GM21360 (cell line): ENCODE results near the gene ATP6V1G1.
A peak's percentile ranks its signal among the peaks of the same experiment; 100 is the strongest.

Experiments used
- ATAC-seq: cut with Tn5 transposase; IDR thresholded peaks from one replicate; pipeline ENCODE4 v1.9.1; 2021; ENCODE audit warnings: mild to moderate bottlenecking, moderate library complexity; ENCODE audit not compliant: unreplicated experiment

ATP6V1G1 gene, protein sequence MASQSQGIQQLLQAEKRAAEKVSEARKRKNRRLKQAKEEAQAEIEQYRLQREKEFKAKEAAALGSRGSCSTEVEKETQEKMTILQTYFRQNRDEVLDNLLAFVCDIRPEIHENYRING

DNA sequence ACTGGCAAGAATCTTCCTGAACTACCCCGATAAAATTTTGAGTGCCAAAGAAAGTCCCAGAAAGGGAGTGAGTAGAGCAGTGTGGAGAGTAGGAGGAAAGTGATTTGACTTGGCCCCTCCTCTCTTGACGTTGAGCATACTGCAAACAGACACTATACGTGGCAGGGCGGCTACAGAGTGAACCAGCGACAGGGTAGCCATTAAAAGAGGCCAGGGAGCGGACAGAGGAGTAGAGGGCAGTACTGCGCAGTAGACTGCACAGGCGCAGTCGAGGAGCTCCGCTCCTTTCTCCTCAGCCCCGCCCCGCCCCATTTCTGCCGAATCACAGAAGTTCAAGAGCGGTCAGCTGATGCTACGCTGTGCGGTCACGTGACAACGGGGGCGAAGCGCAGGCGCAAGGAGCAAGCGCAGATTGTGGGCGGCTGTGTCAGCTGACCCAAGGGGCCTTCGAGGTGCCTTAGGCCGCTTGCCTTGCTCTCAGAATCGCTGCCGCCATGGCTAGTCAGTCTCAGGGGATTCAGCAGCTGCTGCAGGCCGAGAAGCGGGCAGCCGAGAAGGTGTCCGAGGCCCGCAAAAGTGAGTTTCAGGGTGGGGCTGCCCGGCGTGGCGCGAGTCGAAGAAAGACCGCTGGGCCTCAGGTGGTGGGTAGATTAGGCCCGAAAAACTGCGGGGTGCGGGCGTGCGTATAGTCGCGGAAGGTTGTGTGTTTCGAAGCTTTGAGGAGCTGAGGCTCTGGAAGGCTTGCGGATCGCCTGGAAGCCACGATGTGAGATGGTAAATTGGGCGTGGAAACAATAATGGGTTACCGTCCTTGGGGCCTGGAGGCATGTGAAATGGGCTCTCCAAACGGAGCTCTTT lies at the start of gene ATP6V1G1:
Gene ATP6V1G1 (plus strand): TSS at position 425 of the 858 bp plus-strand sequence. CDS start 70 bp downstream, at position 495.
- peak; percentile 95 for ATAC-seq

DNA sequence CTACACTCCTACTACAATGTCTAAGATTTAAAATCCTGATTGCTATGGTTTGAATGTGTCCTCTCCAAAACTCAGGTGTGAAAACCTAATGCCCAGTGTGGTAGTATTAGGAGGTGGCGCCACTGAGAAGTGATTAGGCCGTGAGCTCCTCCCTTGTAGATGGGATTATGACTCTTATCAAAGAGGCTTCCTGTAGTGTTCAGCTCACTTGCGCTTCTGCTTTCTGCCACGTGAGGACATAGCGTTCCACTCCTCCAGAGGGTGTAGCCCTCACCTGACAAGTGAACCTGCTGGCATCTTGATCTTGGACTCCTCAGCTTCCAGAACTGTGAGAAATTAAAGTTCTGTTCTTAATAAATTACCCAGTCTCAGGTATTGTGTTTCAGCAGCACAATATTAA lies 49.3 kb upstream of the ATP6V1G1 start:
- ATAC-seq, result peak; percentile 79

DNA sequence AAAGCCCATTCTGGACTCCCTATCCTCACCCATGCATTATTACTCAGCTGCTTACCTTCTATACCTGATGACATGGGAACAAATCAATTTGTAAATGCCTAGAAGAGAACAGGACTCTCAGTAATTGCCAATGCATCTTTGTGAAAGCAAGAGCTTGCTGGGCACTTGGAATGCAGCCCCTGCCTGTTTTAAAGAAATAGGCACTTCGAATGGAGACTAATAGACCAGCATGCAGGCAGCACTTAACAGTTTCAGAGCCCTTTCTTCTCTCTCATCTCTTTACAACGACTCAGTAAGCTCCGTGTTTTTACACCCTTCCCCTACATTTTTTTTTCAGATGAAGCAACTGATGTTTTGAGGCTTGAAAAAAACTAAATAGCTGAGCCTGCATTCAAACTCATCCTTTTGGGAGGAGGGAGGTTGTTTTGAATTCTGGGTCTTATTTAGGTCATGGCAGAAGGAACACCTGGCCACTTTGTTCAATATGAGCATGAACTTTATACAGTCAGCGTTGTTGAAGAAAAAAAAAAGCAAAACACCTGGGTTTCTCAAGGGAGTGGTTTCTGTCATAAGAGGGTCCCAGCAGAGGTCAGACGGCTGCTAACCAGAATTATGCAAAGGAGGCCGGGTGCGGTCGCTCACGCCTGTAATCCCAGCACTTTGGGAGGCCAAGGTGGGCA lies 47.7 kb upstream of the ATP6V1G1 start:
- ATAC-seq, result no peak

- ATAC-seq, result no peak
Measured at GRCh38 chr9:114545055-114545454, 42.5 kb upstream of the ATP6V1G1 start.

- ATAC-seq, result no peak
Measured at GRCh38 chr9:114546851-114547250, 40.7 kb upstream of the ATP6V1G1 start.

DNA sequence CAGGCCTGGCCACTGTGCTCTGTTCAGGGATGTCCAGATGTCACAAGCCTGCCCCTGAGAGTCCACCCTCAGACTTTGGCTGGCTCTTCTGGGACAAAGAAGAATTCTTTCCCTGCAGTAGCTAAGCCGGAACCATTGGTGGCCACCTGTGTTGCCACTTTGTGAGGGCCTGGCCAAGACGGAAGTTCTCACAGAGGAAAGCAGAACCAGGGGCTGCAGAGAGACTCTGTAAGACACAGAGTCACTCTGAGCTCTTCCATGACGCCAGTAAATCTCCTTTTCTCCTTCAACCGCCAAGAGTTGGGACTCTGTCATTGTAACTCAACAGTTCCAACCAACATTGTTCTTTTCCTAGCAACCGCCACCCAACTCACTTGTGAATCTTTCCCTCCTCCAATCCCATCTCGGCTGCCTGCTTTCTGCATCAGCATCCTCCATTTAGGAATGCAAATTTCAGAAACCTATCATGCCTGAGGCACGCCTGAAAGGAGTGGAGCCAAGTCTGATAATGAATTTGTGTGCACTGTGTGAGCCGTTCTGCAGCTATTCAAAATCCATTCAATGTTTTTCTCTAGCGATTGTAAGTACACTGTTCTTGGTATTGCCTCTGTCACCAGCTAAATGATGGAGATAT lies 37.8 kb upstream of the ATP6V1G1 start:
- no peak for ATAC-seq

GRCh38 chr9:114551750-114552685 lies 35.6 kb upstream of the ATP6V1G1 start:
- no peak for ATAC-seq

GRCh38 chr9:114552706-114553105 lies 34.9 kb upstream of the ATP6V1G1 start:
- ATAC-seq, result no peak

- no peak for ATAC-seq
Measured at GRCh38 chr9:114553202-114553601, 34.4 kb upstream of the ATP6V1G1 start.

DNA sequence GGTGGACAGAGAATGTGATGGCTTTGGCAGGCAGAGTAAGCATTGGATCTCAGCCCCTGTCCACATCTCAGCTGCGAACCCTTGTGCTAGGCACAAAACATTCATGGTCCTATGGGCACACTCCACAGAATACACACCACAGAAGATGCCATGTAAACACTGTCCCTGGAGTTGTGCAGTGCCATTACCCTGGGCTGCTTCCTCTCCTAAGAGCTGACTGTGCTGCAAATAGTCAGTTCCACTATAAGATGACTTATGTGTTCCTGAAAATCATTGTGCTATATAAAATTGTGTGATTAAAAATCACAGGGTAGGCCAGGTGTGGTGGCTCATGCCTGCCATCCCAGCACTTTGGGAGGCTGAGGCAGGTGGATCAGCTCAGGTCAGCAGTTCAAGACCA lies 31.9 kb upstream of the ATP6V1G1 start:
- no peak for ATAC-seq

GRCh38 chr9:114558027-114558675 lies 29.4 kb upstream of the ATP6V1G1 start:
- no peak for ATAC-seq

GRCh38 chr9:114559830-114560513 lies 27.6 kb upstream of the ATP6V1G1 start:
- no peak for ATAC-seq

- ATAC-seq, result no peak
Measured at GRCh38 chr9:114560956-114561355, 26.6 kb upstream of the ATP6V1G1 start.

GRCh38 chr9:114561771-114562170 lies 25.8 kb upstream of the ATP6V1G1 start:
- no peak for ATAC-seq

GRCh38 chr9:114565204-114565603 lies 22.4 kb upstream of the ATP6V1G1 start:
- ATAC-seq, result no peak

DNA sequence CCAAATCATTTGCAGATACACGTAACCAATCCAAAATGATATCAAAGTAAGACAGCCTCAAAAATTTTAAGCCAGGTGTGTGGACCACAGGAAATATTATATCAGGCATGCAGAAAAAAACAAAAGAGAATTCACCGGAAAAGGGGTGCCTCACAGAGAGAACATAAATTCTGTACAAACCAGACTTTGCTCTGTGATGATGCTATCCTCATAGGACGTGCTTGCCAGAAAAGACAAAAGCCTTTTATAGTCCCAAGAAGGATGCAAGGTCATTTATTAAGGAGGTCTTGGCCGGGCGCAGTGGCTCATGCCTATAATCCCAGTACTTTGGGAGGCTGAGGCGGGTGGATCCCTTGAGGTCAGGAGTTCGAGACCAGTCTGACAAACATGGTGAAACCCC lies 16.8 kb upstream of the ATP6V1G1 start:
- no peak for ATAC-seq

DNA sequence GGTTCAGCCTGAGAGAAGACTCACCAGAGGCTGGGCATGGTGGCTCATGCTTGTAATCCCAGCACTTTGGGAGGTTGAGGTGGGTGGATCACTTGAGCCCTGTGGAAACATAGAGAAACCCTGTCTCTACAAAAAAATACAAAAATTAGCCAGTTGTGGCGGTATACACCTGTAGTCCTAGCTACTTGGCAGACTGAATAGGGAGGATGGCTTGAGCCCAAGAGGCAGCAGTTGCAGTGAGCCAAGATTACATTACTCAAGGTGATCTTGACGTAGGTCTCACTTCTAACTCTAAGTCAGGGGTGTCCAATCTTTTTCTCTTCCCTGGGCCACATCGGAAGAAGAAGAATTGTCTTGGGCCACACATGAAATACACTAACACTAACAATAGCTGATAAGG lies 16.2 kb upstream of the ATP6V1G1 start:
- ATAC-seq, result no peak

DNA sequence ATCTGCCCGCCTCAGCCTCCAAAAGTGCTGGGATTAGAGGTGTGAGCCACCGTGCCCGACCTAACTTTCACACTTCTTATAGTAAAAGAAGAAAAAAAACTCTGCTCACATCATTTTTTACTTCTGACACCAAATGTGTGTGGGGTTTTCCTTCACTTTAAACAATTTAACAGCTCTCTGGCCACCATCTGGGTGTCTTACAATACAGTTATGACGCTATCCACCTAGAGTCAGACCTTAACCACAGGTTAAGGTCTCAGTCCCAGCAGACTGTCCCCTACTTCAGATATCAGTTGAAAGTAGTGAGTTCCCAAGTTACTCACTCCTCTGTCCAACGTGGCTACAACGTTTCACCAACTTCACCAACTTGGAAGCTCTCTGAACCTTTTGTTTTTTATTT lies 15.4 kb upstream of the ATP6V1G1 start:
- ATAC-seq, result no peak

GRCh38 chr9:114574438-114574837 lies 13.1 kb upstream of the ATP6V1G1 start:
- ATAC-seq, result no peak
